Left ventricle myocardium inferior (tissue), 1 donor: Measurements from ENCODE around the gene PRB3. TPM values are rescaled to one million over a fixed set of nuclear protein-coding genes. Genes with fewer than 3 reads are reported as not detected.

Experiments
- DNase-seq: peaks from one replicate; pipeline ENCODE4 v3.0.0-alpha.2; 2020
- H3K27ac ChIP-seq: fragments of 200-600 bp; replicated peaks from 2 replicates; pipeline ENCODE4 v1.8.0; 2021
- H3K27me3 ChIP-seq: fragments of 200-600 bp; 2 replicates; pipeline ENCODE4 v1.8.0; 2021; ENCODE audit warnings: low read depth
- H3K36me3 ChIP-seq: fragments of 200-600 bp; 2 replicates; pipeline ENCODE4 v1.8.0; 2021
- H3K4me1 ChIP-seq: fragments of 200-600 bp; 2 replicates; pipeline ENCODE4 v1.8.0; 2021
- H3K4me3 ChIP-seq: fragments of 200-600 bp; 2 replicates; pipeline ENCODE4 v1.8.0; 2021; ENCODE audit warnings: mild to moderate bottlenecking, moderate library complexity
- H3K9me3 ChIP-seq: fragments of 200-600 bp; replicated peaks from 2 replicates; pipeline ENCODE4 v1.8.0; 2021
- intact Hi-C: fragments of 100-400 bp; cut with micrococcal nuclease; formaldehyde crosslinking; loops from one replicate; pipeline ENCODE4 v1.11.0; 2022
- long read RNA-seq: library from polyadenylated mRNA; unstranded; transcript quantifications from one replicate; pipeline ENCODE4 v2.0.0, GENCODE V29; 2021
- total RNA-seq: library from RNA; stranded (reverse); fragmentation: NEBNext Ultra II Directional; extraction: Animal tissue kit (Norgen Biotek cat#: 25700); gene quantifications from one replicate; pipeline ENCODE4 v1.2.1, GENCODE V29; 2021
- TF ChIP-seq, protein P1 (sequence below): fragments of 200-600 bp; IDR thresholded peaks from 2 replicates; pipeline ENCODE4 v1.8.0; 2021; ENCODE audit warnings: antibody characterized with exemption, mild to moderate bottlenecking, borderline replicate concordance
- donor health status: DM: no; HTN: yes; CAD: no; lungs with severe emphysema.

The PRB3 gene
- not detected for total RNA-seq
- long read RNA-seq: 0 reads

DNA sequence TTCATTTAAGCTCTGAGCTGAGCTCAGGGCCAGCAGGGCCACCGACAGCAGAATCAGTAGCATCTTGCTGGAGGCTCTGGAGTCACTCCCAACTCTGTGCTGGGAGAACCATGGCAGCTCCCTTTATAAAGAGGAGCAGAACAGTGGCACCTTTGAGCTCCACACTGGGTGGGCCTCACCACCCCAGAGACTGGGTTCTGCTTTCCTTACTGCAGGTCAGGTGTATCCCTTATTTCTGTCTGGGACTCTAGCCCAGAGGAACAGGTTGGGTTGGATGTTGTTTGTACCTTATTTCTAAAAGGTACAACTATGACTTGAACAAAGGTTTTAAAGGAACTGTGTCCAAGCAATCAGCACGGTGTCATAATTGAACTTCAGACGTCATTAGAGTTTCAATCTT lies at the start of gene PRB3:
PRB3 (minus strand) TSS at position 101 of the 400 bp plus-strand sequence; CDS start at position 63, 38 bp downstream.
- DNase-seq: no peak
- intact Hi-C loops: no loop called here
- TF ChIP-seq, protein P1, sequence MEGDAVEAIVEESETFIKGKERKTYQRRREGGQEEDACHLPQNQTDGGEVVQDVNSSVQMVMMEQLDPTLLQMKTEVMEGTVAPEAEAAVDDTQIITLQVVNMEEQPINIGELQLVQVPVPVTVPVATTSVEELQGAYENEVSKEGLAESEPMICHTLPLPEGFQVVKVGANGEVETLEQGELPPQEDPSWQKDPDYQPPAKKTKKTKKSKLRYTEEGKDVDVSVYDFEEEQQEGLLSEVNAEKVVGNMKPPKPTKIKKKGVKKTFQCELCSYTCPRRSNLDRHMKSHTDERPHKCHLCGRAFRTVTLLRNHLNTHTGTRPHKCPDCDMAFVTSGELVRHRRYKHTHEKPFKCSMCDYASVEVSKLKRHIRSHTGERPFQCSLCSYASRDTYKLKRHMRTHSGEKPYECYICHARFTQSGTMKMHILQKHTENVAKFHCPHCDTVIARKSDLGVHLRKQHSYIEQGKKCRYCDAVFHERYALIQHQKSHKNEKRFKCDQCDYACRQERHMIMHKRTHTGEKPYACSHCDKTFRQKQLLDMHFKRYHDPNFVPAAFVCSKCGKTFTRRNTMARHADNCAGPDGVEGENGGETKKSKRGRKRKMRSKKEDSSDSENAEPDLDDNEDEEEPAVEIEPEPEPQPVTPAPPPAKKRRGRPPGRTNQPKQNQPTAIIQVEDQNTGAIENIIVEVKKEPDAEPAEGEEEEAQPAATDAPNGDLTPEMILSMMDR: no peak
- no peaks in the 10 kb centered on the region for H3K36me3 ChIP-seq
- no peaks in the 10 kb centered on the region for H3K27me3 ChIP-seq
- H3K4me3 ChIP-seq: no peak within 1 kb of the TSS
- H3K4me1 ChIP-seq: no peaks in the 10 kb centered on the region
- no peaks in the 10 kb centered on the region for H3K9me3 ChIP-seq
- H3K27ac ChIP-seq: no peak within 1 kb of the TSS

DNA sequence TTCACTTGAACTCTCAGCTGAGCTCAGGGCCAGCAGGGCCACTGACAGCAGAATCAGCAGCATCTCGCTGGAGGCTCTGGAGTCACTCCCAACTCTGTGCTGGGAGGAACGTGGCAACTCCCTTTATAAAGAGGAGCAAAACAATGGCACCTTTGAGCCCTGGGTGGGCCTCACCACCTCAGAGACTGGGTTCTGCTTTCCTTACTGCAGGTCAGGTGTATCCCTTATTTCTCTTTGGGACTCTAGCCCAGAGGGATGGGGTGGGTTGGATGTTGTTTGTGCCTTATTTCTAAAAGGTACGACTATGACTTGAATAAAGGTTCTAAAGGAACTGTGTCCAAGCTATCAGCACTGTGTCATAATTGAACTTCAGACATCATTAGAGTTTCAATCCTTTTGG lies 40.8 kb upstream of the PRB3 start, which contains the start of gene PRB4:
PRB4 (minus strand) TSS at position 101 of the 400 bp plus-strand sequence; CDS start at position 63, 38 bp downstream.
- Histone ChIP-seq H3K9me3 (no peaks in the 10 kb centered on the region), H3K36me3 (no peaks in the 10 kb centered on the region), H3K4me1 (no peaks in the 10 kb centered on the region), H3K27ac (no peak within 1 kb of the TSS), H3K4me3 (no peak within 1 kb of the TSS), H3K27me3 (no peaks in the 10 kb centered on the region)
- intact Hi-C loops: no loop called here
- no peak for DNase-seq
- TF ChIP-seq, protein P1: no peak

DNA sequence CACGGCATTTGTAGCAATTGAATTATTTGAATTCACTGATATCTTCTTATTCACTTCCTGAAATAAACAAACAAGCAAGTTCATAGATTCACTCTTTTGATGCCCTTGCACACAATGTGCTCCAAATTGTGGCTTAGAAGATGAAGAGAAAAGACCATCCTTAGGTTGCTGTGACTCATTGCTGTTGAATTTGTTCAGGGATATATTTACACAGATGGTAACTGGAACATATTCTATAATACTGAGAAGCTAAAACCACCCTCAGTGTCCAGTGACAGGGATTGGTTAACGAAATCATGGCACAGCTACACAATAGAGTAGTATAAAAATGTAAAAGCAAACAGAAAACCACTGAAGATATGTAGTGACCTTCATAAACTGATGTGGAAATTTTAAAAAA lies 37.6 kb upstream of the PRB3 start:
- TF ChIP-seq, protein P1: no peak
- Histone ChIP-seq H3K4me1 (no peaks in the 10 kb centered on the region), H3K27me3 (no peaks in the 10 kb centered on the region), H3K9me3 (peaks cover 6% of the 10 kb centered on the region), H3K27ac (no peak overlapping the region), H3K36me3 (no peaks in the 10 kb centered on the region), H3K4me3 (no peak overlapping the region)
- intact Hi-C loops: no loop called here
- DNase-seq: no peak

DNA sequence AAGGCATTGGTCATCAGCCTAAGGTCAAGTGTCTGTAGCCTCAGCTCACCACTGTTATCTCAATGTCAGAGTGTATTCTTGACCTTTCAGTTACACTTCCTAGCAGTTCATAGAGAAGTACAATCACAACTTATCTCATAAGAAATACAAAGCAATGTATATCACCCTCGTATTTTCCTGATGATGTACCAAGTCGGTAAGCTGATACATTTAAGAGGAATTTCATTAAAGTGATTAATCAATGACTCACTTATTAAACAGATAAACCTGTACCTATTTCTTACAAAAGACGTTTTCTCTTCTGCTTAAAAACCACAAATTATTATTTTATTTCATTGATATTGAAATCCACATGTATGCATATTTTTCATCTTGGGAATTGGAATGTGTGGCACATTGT lies 3.9 kb upstream of the PRB3 start:
- H3K27ac ChIP-seq: no peak overlapping the region
- TF ChIP-seq, protein P1: no peak
- no peak overlapping the region for H3K4me3 ChIP-seq
- H3K4me1 ChIP-seq: no peaks in the 10 kb centered on the region
- H3K9me3 ChIP-seq: no peaks in the 10 kb centered on the region
- no peaks in the 10 kb centered on the region for H3K36me3 ChIP-seq
- DNase-seq: no peak
- intact Hi-C loops: no loop called here
- no peaks in the 10 kb centered on the region for H3K27me3 ChIP-seq

DNA sequence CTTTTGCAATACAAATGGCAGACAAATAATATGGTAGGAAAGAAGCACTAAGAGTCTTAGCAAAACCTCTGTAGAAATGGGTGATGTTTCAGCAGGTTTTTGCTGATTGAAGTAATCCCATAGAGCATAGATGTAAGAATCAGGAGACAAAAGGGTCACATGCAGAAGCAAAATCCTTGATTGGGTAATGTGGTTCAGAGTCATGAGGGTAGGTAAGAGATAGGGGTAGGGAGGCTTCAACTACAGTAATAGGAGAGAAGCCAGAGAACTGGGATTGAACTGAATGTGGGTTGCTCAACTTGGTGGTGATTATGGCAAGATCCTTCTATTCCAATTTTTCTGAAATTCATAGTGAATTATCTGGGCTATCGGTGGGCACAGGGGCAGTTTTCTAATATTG lies 5.0 kb downstream of the PRB3 start:
- Histone ChIP-seq H3K27me3 (no peaks in the 10 kb centered on the region), H3K4me3 (no peak overlapping the region), H3K36me3 (no peaks in the 10 kb centered on the region), H3K9me3 (peaks cover 34% of the 10 kb centered on the region), H3K4me1 (no peaks in the 10 kb centered on the region), H3K27ac (no peak overlapping the region)
- no peak for DNase-seq
- intact Hi-C loops: no loop called here
- TF ChIP-seq, protein P1: no peak
